TTC549 (cell line): ENCODE data around the gene PGLYRP3.

Experiments used
- FAIRE-seq: peaks from 2 replicates; lab custom pipeline; 2012; peaks lifted over from hg19 to GRCh38; lab: Jason Lieb, UNC

PGLYRP3 gene

GRCh38 chr1:153312570-153313186 lies at the start of gene PGLYRP3:
Gene PGLYRP3 (minus strand): TSS chr1:153312952. CDS start chr1:153310665, 2,287 bp downstream.
- FAIRE-seq = no peak

GRCh38 chr1:153362187-153362775 lies 49.5 kb upstream of the PGLYRP3 start:
- no peak for FAIRE-seq

- no peak for FAIRE-seq
Observed at GRCh38 chr1:153361480-153362109, 48.8 kb upstream of the PGLYRP3 start.

- FAIRE-seq = no peak
Observed at GRCh38 chr1:153360592-153361479, 48.1 kb upstream of the PGLYRP3 start.

- FAIRE-seq = no peak
Observed at GRCh38 chr1:153360190-153360589, 47.4 kb upstream of the PGLYRP3 start.

- no peak for FAIRE-seq
Observed at GRCh38 chr1:153359241-153359640, 46.5 kb upstream of the PGLYRP3 start.

GRCh38 chr1:153358691-153358975 lies 45.9 kb upstream of the PGLYRP3 start:
- no peak for FAIRE-seq

GRCh38 chr1:153357853-153358690 lies 45.3 kb upstream of the PGLYRP3 start, which contains the start of gene S100A9:
Gene S100A9 (plus strand): TSS chr1:153357854. CDS start chr1:153358284, 430 bp downstream.
- no peak for FAIRE-seq

GRCh38 chr1:153357076-153357852 lies 44.5 kb upstream of the PGLYRP3 start:
- no peak for FAIRE-seq

GRCh38 chr1:153356392-153357075 lies 43.8 kb upstream of the PGLYRP3 start:
- no peak for FAIRE-seq

GRCh38 chr1:153355445-153356071 lies 42.8 kb upstream of the PGLYRP3 start:
- peak; percentile 68 for FAIRE-seq

- FAIRE-seq = no peak
Observed at GRCh38 chr1:153354515-153355193, 41.9 kb upstream of the PGLYRP3 start.

- no peak for FAIRE-seq
Observed at GRCh38 chr1:153353226-153353947, 40.6 kb upstream of the PGLYRP3 start.

GRCh38 chr1:153352523-153352922 lies 39.8 kb upstream of the PGLYRP3 start:
- peak; percentile 92 for FAIRE-seq

- FAIRE-seq = no peak
Observed at GRCh38 chr1:153350321-153350957, 37.7 kb upstream of the PGLYRP3 start.

GRCh38 chr1:153349363-153350320 lies 36.9 kb upstream of the PGLYRP3 start:
- no peak for FAIRE-seq
